Neural crest cell (in vitro differentiated cells): ENCODE data around the gene PSMD1. TPM values are rescaled to one million over a fixed set of nuclear protein-coding genes. Genes with fewer than 3 reads are reported as not detected.
A peak's percentile ranks its signal among the peaks of the same experiment; 100 is the strongest.
"Not testable (repeated sequence)": the region's sequence is repeated elsewhere in the genome, so short reads cannot be mapped to it uniquely, and the experiment has no call there.

Experiments used
- DNase-seq: peaks from one replicate; pipeline ENCODE4 v3.0.0; 2021; ENCODE audit warnings: low read depth, mixed read lengths, low spot score
- H3K27ac Mint-ChIP-seq: one replicate; pipeline ENCODE4 v1.8.0; 2021; ENCODE audit warnings: mild to moderate bottlenecking, mixed read lengths; ENCODE audit not compliant: unreplicated experiment
- H3K27me3 Mint-ChIP-seq: 2 replicates; pipeline ENCODE4 v1.8.0; 2021; ENCODE audit warnings: low read depth, mild to moderate bottlenecking, mixed read lengths
- H3K36me3 Mint-ChIP-seq: 2 replicates; pipeline ENCODE4 v1.8.0; 2021; ENCODE audit warnings: low read depth, mild to moderate bottlenecking, mixed read lengths
- H3K4me1 Mint-ChIP-seq: 2 replicates; pipeline ENCODE4 v1.8.0; 2021; ENCODE audit warnings: mixed read lengths
- H3K4me3 Mint-ChIP-seq: one replicate; pipeline ENCODE4 v1.8.0; 2021; ENCODE audit warnings: mild to moderate bottlenecking, mixed read lengths
- H3K9me3 Mint-ChIP-seq: 2 replicates; pipeline ENCODE4 v1.8.0; 2021; ENCODE audit warnings: mixed read lengths
- CTCF ChIP-seq: fragments of 200-600 bp; sonication (generic); conservative IDR thresholded peaks from 2 replicates; pipeline ENCODE4 v1.5.0; 2021; ENCODE audit warnings: antibody characterized with exemption, mild to moderate bottlenecking
- total RNA-seq: library from RNA; stranded (reverse); gene quantifications from 2 replicates; pipeline ENCODE4 v1.2.1, GENCODE V29; 2021

The PSMD1 gene
- total RNA-seq, 1 donor from 2014 or later, result 128 TPM

DNA sequence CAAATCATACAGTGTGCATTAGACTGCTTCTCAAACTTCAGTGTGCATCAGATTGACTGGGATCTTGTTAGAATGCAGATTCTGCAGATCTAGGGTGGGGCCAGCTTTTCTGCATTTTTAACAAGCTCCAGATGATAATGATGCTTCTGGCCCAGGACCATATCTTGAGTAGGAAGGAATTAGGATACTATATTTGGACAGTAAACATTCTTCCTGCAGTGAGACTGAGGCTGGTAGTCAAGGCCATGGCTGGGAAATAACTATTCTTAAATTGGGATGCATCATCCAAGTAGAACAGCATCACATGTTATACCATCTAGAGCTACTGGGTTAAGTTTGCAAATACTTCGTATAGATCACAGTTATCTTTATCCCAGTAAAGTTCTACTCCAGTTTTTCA lies 113.4 kb downstream of the PSMD1 start:
- DNase-seq, result no peak
- Mint-ChIP-seq H3K9me3 (no peaks in the 10 kb centered on the region), H3K27ac (no peak overlapping the region), H3K36me3 (peaks cover 28% of the 10 kb centered on the region), H3K27me3 (no peaks in the 10 kb centered on the region), H3K4me3 (no peak overlapping the region), H3K4me1 (peaks cover 5% of the 10 kb centered on the region)
- no peak for TF ChIP-seq CTCF

- H3K4me1 Mint-ChIP-seq, result peaks cover 5% of the 10 kb centered on the region
- H3K4me3 Mint-ChIP-seq, result no peak overlapping the region
- no peak for DNase-seq
- no peak for TF ChIP-seq CTCF
- no peaks in the 10 kb centered on the region for H3K9me3 Mint-ChIP-seq
- H3K27me3 Mint-ChIP-seq, result no peaks in the 10 kb centered on the region
- peaks cover 30% of the 10 kb centered on the region for H3K36me3 Mint-ChIP-seq
- H3K27ac Mint-ChIP-seq, result no peak overlapping the region
Observed at GRCh38 chr2:231172025-231172424, 115.4 kb downstream of the PSMD1 start.

- no peaks in the 10 kb centered on the region for H3K9me3 Mint-ChIP-seq
- H3K27ac Mint-ChIP-seq, result no peak overlapping the region
- H3K4me1 Mint-ChIP-seq, result no peaks in the 10 kb centered on the region
- no peak overlapping the region for H3K4me3 Mint-ChIP-seq
- DNase-seq, result no peak
- TF ChIP-seq CTCF, result no peak
- H3K36me3 Mint-ChIP-seq, result peaks cover 20% of the 10 kb centered on the region
- no peaks in the 10 kb centered on the region for H3K27me3 Mint-ChIP-seq
Observed at GRCh38 chr2:231174211-231174651, 117.6 kb downstream of the PSMD1 start.

- no peak overlapping the region for H3K4me3 Mint-ChIP-seq
- H3K27me3 Mint-ChIP-seq, result no peaks in the 10 kb centered on the region
- TF ChIP-seq CTCF, result no peak
- H3K27ac Mint-ChIP-seq, result no peak overlapping the region
- peaks cover 17% of the 10 kb centered on the region for H3K36me3 Mint-ChIP-seq
- H3K9me3 Mint-ChIP-seq, result no peaks in the 10 kb centered on the region
- no peak for DNase-seq
- H3K4me1 Mint-ChIP-seq, result no peaks in the 10 kb centered on the region
Observed at GRCh38 chr2:231176066-231176465, 119.4 kb downstream of the PSMD1 start.

GRCh38 chr2:231177156-231178025 lies 120.7 kb downstream of the PSMD1 start:
- Mint-ChIP-seq H3K27me3 (no peaks in the 10 kb centered on the region), H3K4me3 (no peak overlapping the region), H3K36me3 (peaks cover 15% of the 10 kb centered on the region), H3K4me1 (no peaks in the 10 kb centered on the region), H3K9me3 (no peaks in the 10 kb centered on the region), H3K27ac (peak overlapping the region; percentile 10)
- TF ChIP-seq CTCF, result no peak
- DNase-seq, result no peak

DNA sequence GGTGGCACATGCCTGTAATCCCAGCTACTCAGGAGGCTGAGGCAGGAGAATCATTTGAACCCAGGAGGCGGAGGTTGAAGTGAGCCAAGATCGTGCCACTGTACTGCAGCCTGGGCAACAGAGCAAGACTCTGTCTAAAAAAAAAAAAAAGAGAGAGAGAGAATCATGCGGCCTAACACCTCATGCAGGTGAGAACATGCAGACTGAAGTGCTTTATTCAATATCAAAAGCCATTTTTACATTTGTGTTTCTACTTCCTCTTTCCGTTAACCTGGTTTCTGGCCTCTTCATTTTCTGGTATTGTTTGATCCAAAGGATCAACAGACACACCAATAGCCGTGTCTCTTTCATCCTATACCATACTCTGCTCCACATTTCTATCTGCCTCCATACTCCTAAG lies 122.1 kb downstream of the PSMD1 start:
- not testable (repeated sequence) for H3K4me3 Mint-ChIP-seq, H3K27me3 Mint-ChIP-seq, DNase-seq, H3K9me3 Mint-ChIP-seq, H3K27ac Mint-ChIP-seq, H3K4me1 Mint-ChIP-seq
- peaks cover 12% of the 10 kb centered on the region for H3K36me3 Mint-ChIP-seq
